SK-N-SH (cell line): ENCODE data around the gene THEM5.

ENCODE experiments used
- EP300 ChIP-seq, 2 experiments: IDR thresholded peaks; 2 replicates each; pipeline versions ENCODE4 v1.4.0 to v1.6.1; 2012; ENCODE audit warnings: borderline replicate concordance in 1 of 2, low read depth in 1 of 2, low read length in 1 of 2
- FOSL2 ChIP-seq: IDR thresholded peaks from 2 replicates; pipeline ENCODE4 v1.4.0; 2012; ENCODE audit warnings: low read depth, mild to moderate bottlenecking, moderate library complexity, borderline replicate concordance
- FOXJ3 ChIP-seq: sonication (generic); formaldehyde crosslinking; IDR thresholded peaks from 2 replicates; pipeline ENCODE4 v1.5.1; 2020; ENCODE audit warnings: mild to moderate bottlenecking, missing genetic modification reagents
- JUND ChIP-seq: IDR thresholded peaks from 2 replicates; pipeline ENCODE4 v1.4.0; 2012
- MAX ChIP-seq: IDR thresholded peaks from 2 replicates; pipeline ENCODE4 v1.4.0; 2012; ENCODE audit warnings: low read depth
- NFIC ChIP-seq: IDR thresholded peaks from 2 replicates; pipeline ENCODE4 v1.4.0; 2012; ENCODE audit warnings: borderline replicate concordance
- POLR2AphosphoS5 ChIP-seq: IDR thresholded peaks from 2 replicates; pipeline ENCODE4 v1.6.1; 2012; ENCODE audit warnings: low read depth, low read length
- RAD21 ChIP-seq: IDR thresholded peaks from 2 replicates; pipeline ENCODE4 v1.6.1; 2012; ENCODE audit warnings: mild to moderate bottlenecking, low read length
- RCOR1 ChIP-seq: fragments of 150-350 bp; IDR thresholded peaks from 2 replicates; pipeline ENCODE4 v1.6.1; 2017; ENCODE audit warnings: antibody characterized with exemption, low read length
- TF ChIP-seq, protein P1 (sequence below): fragments of 200-600 bp; sonication (generic); IDR thresholded peaks from 2 replicates; pipeline ENCODE4 v1.6.1; 2017; ENCODE audit warnings: antibody characterized with exemption, mild to moderate bottlenecking, moderate library complexity

GRCh38 chr1:151888972-151889570 lies 35.6 kb upstream of the THEM5 start:
- no peak for TF ChIP-seq POLR2AphosphoS5
- no peak for TF ChIP-seq RCOR1
- TF ChIP-seq FOSL2, result no peak
- TF ChIP-seq, protein P1, sequence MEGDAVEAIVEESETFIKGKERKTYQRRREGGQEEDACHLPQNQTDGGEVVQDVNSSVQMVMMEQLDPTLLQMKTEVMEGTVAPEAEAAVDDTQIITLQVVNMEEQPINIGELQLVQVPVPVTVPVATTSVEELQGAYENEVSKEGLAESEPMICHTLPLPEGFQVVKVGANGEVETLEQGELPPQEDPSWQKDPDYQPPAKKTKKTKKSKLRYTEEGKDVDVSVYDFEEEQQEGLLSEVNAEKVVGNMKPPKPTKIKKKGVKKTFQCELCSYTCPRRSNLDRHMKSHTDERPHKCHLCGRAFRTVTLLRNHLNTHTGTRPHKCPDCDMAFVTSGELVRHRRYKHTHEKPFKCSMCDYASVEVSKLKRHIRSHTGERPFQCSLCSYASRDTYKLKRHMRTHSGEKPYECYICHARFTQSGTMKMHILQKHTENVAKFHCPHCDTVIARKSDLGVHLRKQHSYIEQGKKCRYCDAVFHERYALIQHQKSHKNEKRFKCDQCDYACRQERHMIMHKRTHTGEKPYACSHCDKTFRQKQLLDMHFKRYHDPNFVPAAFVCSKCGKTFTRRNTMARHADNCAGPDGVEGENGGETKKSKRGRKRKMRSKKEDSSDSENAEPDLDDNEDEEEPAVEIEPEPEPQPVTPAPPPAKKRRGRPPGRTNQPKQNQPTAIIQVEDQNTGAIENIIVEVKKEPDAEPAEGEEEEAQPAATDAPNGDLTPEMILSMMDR, result peak; percentile 64
- no peak for TF ChIP-seq NFIC
- TF ChIP-seq RAD21, result peak; percentile 55
- no peak for TF ChIP-seq MAX
- no peak for TF ChIP-seq JUND
- TF ChIP-seq EP300 (IDR thresholded peaks at IDR 0.05; ENCODE audit: borderline replicate concordance in 1 of 2, low read depth in 1 of 2, low read length in 1 of 2), result no peak
- TF ChIP-seq FOXJ3 (CRISPR knock-in tag), result no peak
